Subcutaneous abdominal adipose tissue (tissue), 5 donors: ENCODE measurements around the gene KCNIP1.
"Not testable (repeated sequence)": the region's sequence is repeated elsewhere in the genome, so short reads cannot be mapped to it uniquely, and the experiment has no call there.

Source experiments
- H3K27ac ChIP-seq: one replicate; pipeline ENCODE4 v1.7.0; 2013; ENCODE audit warnings: low read depth, mild to moderate bottlenecking, inconsistent platforms, low read length, moderate library complexity
- H3K27me3 ChIP-seq, 5 donors: one replicate each; pipeline ENCODE4 v1.7.0; 2013; ENCODE audit warnings: low read length in 5 of 5, inconsistent platforms in 1 of 5; ENCODE audit not compliant: control insufficient read depth in 5 of 5, insufficient read depth in 4 of 5
- H3K36me3 ChIP-seq, 5 donors: one replicate each; pipeline ENCODE4 v1.7.0; 2013; ENCODE audit warnings: low read length in 5 of 5; ENCODE audit not compliant: control insufficient read depth in 5 of 5, insufficient read depth in 5 of 5
- H3K4me1 ChIP-seq, 5 donors: one replicate each; pipeline ENCODE4 v1.7.0; 2013; ENCODE audit warnings: low read length in 5 of 5, mild to moderate bottlenecking in 3 of 5, moderate library complexity in 1 of 5; ENCODE audit not compliant: control insufficient read depth in 5 of 5, insufficient read depth in 5 of 5
- H3K4me3 ChIP-seq, 5 donors: one replicate each; pipeline ENCODE4 v1.7.0; 2013; ENCODE audit warnings: low read length in 5 of 5, low read depth in 1 of 5
- H3K9ac ChIP-seq, 5 donors: one replicate each; pipeline ENCODE4 v1.7.0; 2013; ENCODE audit warnings: low read length in 5 of 5, mild to moderate bottlenecking in 4 of 5, moderate library complexity in 3 of 5
- H3K9me3 ChIP-seq, 5 donors: one replicate each; pipeline ENCODE4 v1.7.0; 2013; ENCODE audit warnings: low read length in 5 of 5; ENCODE audit not compliant: control insufficient read depth in 5 of 5
- donor health status: healthy.
- donor health status: healthy.
- donor health status: healthy.
- donor health status: healthy.
- donor health status: healthy.

Gene KCNIP1

DNA sequence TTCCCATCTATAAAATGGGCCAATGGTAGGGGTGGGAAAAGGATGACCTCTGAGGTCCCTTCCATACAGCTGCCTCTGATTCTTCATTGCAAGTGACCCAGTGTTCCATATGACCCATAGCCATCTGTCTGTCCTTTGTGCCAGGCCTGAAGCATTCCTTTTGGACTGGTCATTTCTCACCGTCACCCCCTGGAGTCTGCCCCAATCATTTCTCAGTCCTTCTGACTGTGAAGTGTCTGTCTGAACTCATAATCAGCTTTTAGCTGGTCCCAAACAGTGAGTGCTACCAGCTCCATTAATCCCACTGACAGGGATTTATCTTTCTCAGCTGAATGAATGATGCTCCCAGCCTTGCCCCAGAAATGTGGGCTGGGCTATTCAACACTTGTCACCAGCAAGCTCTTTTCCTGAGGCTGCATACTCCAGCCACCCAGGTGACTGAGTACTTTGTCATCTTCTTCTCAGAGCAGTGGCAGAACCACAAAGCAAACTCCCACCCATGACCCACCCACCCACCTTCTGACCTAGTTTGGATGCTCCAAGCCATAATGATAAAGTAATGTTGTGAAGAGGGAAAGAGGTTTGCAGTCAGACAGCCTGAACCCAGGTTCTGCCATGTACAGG is 37.4 kb downstream of the KCNIP1 start:
- no peak overlapping the region for H3K4me3 ChIP-seq
- H3K27me3 ChIP-seq, result no peaks in the 10 kb centered on the region
- H3K9ac ChIP-seq, result no peak overlapping the region
- peaks cover 0 to 10% (median 0%) of the 10 kb centered on the region in 5 donors for H3K4me1 ChIP-seq
- H3K36me3 ChIP-seq, result no peaks in the 10 kb centered on the region
- peaks cover 10 to 15% (median 14%) of the 10 kb centered on the region in 5 donors for H3K9me3 ChIP-seq
- H3K27ac ChIP-seq, result no peak overlapping the region

DNA sequence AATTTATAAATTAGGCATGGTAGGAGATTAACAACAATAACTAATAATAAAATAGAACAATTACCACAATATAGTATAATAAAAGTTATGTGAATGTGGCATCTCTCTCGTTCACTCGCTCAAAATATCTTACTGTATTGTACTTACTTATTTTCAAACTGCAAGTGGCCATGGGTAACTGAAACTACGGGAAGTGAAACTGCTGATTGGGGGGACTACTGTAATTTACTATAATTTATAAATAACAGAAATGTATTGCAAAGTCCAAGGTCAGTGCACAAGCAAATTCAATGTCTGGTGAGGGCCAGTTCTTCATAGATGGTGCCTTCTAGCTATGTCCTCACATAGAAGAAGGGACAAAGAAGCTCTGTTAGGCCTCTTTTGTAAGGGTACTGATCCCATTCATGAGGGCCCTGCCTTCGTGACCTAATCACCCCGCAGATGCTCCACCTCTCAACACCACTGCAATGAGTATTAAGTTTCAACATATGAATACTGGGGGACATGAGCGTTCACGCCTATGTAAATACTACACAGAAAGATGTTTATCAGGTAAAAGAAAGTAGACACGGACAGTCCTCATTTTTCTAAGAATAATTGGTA is 39.0 kb downstream of the KCNIP1 start:
- Histone ChIP-seq H3K4me3 (no peak overlapping the region), H3K9ac (no peak overlapping the region), H3K9me3 (peaks cover 12 to 17% (median 16%) of the 10 kb centered on the region in 5 donors), H3K27me3 (no peaks in the 10 kb centered on the region), H3K36me3 (no peaks in the 10 kb centered on the region), H3K27ac (no peak overlapping the region), H3K4me1 (peaks cover 0 to 10% (median 0%) of the 10 kb centered on the region in 5 donors)

DNA sequence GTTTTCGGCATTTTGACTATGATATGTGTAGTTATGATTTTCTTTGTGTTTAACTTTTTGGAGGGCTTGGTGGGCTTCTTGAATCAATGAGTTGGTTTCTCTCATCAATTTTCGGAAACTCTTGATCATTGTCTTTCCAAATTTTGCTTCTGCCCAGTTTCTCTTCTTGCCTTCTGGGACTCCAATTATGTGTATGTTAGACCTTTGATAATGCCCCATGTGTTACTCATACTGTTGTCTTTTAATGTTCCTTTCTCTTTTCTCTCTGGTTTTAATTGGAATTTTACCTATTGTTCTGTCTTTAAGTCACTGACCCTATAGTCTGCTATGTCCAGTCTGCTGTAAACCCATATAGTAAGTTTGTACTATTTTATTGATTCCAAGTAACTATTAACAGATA is 41.5 kb downstream of the KCNIP1 start:
- H3K27ac ChIP-seq, result no peak overlapping the region
- no peak overlapping the region for H3K4me3 ChIP-seq
- H3K9me3 ChIP-seq, result peaks cover 12 to 17% (median 16%) of the 10 kb centered on the region in 5 donors
- no peaks in the 10 kb centered on the region for H3K4me1 ChIP-seq
- H3K9ac ChIP-seq, result no peak overlapping the region
- H3K27me3 ChIP-seq, result no peaks in the 10 kb centered on the region
- no peaks in the 10 kb centered on the region for H3K36me3 ChIP-seq

DNA sequence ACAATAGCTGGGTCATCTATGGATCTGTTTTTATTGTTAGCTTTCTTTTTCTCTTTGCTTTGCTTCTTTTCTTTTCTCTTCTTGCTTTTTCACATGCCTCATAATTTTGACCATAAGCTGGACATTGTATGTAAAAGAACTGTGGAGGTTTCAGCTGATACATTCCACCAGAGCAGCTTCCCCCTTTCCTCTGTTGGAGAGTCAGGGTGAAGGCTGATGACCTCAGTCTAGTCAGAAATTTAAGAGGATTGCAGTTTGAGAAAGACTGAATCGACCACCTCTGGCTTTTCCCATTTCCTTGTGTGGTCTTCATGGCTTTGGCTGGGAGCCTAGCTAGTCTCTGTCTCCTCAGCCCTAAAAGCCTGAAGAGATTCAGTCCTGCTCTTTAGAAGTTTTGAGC is 42.0 kb downstream of the KCNIP1 start:
- Histone ChIP-seq H3K36me3 (no peaks in the 10 kb centered on the region), H3K27ac (no peak overlapping the region), H3K4me3 (no peak overlapping the region), H3K9me3 (peaks cover 12 to 17% (median 16%) of the 10 kb centered on the region in 5 donors), H3K9ac (no peak overlapping the region), H3K27me3 (peaks cover 0 to 3% (median 0%) of the 10 kb centered on the region in 5 donors), H3K4me1 (no peaks in the 10 kb centered on the region)

DNA sequence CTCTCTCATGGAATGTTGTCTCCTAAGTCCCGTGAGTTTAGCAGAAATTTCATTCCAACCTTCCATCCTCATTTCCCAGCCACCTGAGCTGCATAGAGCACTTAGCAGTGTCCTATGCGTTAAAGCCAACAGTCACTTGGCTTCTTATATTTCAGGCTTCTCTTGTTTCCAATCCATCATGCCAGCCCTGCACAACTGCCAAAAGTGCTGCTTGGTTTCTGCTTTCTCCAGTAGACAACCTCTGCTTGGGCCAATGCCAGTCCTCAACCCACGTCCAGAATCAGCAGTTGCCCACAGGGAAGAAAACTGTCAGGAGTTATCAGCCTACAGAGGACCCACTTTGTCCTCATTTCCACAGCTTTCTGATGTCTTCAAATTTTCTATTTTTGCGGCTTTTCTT is 42.5 kb downstream of the KCNIP1 start:
- Histone ChIP-seq H3K27ac (no peak overlapping the region), H3K9ac (no peak overlapping the region), H3K27me3 (peaks cover 0 to 3% (median 0%) of the 10 kb centered on the region in 5 donors), H3K4me3 (no peak overlapping the region), H3K9me3 (peaks cover 12 to 17% (median 16%) of the 10 kb centered on the region in 5 donors), H3K4me1 (no peaks in the 10 kb centered on the region), H3K36me3 (no peaks in the 10 kb centered on the region)

DNA sequence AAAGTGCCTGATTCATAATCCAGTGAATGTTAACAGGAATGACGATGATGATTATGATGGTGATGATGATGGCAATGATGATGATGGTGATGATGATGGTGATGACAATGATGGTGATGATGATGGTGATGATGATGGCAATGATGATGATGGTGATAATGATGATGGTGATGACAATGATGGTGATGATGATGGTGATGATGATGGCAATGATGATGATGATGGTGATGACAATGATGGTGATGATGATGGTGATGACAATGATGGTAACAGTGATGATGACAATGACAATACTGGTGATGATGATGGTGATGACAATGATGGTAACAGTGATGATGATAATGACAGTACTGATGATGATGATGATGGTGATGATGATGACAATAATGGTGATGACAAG is 46.6 kb downstream of the KCNIP1 start:
- Histone ChIP-seq H3K4me1 (peaks cover 0 to 13% (median 9%) of the 10 kb centered on the region in 5 donors), H3K9me3 (peaks cover 5 to 11% (median 10%) of the 10 kb centered on the region in 5 donors), H3K27me3 (peaks cover 0 to 12% (median 4%) of the 10 kb centered on the region in 5 donors)
- H3K36me3 ChIP-seq, H3K9ac ChIP-seq, H3K4me3 ChIP-seq, H3K27ac ChIP-seq: not testable (repeated sequence)

DNA sequence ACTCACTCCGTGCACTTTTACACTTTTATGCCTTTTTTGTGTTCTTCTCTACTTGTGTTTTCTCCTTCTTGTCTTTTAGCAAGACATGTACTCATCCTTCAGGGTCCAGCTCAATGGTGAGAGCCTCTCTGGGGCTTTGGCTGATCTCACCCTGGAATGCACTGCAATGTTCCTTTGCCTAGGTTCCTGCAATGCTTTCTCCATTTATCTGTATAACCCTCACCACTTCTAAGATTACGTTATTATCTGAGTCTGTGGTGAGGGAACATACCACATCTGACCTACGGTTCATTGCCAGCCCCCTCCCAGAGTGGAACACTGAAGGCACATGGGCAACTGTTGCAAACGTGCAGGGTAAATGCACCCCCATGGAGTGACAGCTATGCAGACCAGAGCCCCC is 47.3 kb downstream of the KCNIP1 start:
- Histone ChIP-seq H3K36me3 (no peaks in the 10 kb centered on the region), H3K9me3 (peaks cover 3 to 4% (median 4%) of the 10 kb centered on the region in 5 donors), H3K27ac (no peak overlapping the region), H3K9ac (no peak overlapping the region), H3K4me3 (no peak overlapping the region), H3K27me3 (peaks cover 0 to 15% (median 4%) of the 10 kb centered on the region in 5 donors), H3K4me1 (peaks cover 0 to 13% (median 9%) of the 10 kb centered on the region in 5 donors)

DNA sequence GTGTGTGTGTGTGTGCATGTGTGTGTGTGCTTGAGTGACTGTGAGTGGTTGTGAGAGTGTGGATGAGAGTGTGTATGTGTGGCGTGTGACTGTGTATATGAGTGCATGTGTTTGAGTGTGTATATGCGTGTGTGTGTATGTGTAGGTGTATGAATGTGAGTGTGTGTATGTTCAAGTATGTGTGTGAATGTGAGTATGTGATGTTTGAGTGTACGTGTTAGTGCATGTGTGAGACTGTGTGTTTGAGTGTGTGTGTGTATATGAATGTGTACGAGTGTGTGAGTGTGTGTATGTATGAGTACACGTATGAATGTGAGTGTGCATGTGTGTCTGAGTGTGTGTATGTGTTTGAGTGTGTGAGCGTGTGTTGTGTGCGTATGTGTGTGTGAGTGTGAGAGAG is 47.8 kb downstream of the KCNIP1 start:
- Histone ChIP-seq H3K27me3 (peaks cover 0 to 15% (median 4%) of the 10 kb centered on the region in 5 donors), H3K9me3 (no peaks in the 10 kb centered on the region), H3K4me1 (peaks cover 0 to 13% (median 9%) of the 10 kb centered on the region in 5 donors), H3K4me3 (no peak overlapping the region), H3K36me3 (no peaks in the 10 kb centered on the region), H3K27ac (no peak overlapping the region), H3K9ac (no peak overlapping the region)

DNA sequence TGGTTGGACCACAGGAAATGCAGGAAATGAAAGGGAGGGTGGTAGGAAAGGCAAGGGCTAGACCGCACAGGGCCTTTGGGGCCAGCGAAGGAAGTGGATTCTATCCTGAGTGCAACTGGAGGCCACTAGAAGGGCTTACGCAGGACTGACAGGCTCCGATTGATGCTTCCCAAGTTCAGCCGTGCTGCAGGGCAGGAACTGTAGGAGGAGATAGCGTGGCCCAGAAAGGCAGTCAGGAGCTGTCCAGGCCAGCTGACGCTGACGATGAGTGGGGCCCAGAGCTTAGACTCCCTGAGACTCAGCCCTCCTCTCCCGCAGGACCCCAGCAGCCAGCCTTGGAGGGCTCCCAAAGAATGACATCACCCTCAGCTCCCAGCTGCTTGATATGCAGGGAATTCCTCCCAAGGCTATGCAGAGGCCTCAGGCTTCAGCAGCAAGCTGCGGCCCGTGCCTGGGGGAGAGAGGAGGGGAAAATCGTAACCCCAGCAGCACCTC is 48.8 kb downstream of the KCNIP1 start:
- peak overlapping the region in 1 of 5 donors; percentile 6 for H3K4me3 ChIP-seq
- no peak overlapping the region for H3K9ac ChIP-seq
- H3K27ac ChIP-seq, result no peak overlapping the region
- no peaks in the 10 kb centered on the region for H3K9me3 ChIP-seq
- H3K4me1 ChIP-seq, result peaks cover 0 to 13% (median 9%) of the 10 kb centered on the region in 5 donors
- no peaks in the 10 kb centered on the region for H3K36me3 ChIP-seq
- peaks cover 0 to 15% (median 4%) of the 10 kb centered on the region in 5 donors for H3K27me3 ChIP-seq

DNA sequence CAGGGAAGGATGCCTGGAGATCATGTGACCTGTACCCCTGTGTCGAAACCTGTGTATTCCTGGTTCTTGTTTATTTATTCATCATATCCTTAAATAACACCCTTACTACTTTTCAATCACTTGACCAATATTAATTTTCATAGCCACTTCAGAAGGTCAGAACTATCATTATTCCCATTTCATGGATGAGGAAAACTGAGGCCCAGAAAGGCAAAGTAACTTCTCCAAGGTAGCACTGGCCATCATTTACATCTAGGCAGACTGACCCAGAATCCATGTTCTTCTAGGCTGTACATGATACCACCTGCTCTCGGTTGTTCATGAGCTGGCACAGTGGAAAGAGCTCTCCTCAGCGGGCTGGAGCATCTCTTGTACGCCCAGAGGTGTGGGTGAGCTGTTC is 49.4 kb downstream of the KCNIP1 start:
- no peak overlapping the region for H3K27ac ChIP-seq
- H3K4me3 ChIP-seq, result no peak overlapping the region
- H3K27me3 ChIP-seq, result peaks cover 0 to 15% (median 4%) of the 10 kb centered on the region in 5 donors
- H3K36me3 ChIP-seq, result no peaks in the 10 kb centered on the region
- peaks cover 0 to 13% (median 9%) of the 10 kb centered on the region in 5 donors for H3K4me1 ChIP-seq
- H3K9me3 ChIP-seq, result no peaks in the 10 kb centered on the region
- H3K9ac ChIP-seq, result no peak overlapping the region
